Activated CD4-positive, alpha-beta T cell treated with anti-CD3 and anti-CD28 coated beads, Interleukin-2, amount 10 ng/mL, durations not matched to agents 24 days and 14 days (primary cell): Measurements from ENCODE around the gene PDF. TPM values are rescaled to one million over a fixed set of nuclear protein-coding genes. Genes with fewer than 3 reads are reported as not detected.
A peak's percentile ranks its signal among the peaks of the same experiment; 100 is the strongest.

ENCODE experiments used
- DNase-seq: peaks from one replicate; pipeline ENCODE4 v3.0.0; 2022
- H3K27ac Mint-ChIP-seq: one replicate; pipeline ENCODE4 v1.8.0; 2022; ENCODE audit warnings: mild to moderate bottlenecking, mixed read lengths
- H3K27me3 Mint-ChIP-seq: one replicate; pipeline ENCODE4 v1.8.0; 2022; ENCODE audit warnings: mixed read lengths
- H3K36me3 Mint-ChIP-seq: one replicate; pipeline ENCODE4 v1.8.0; 2022; ENCODE audit warnings: low read depth, mild to moderate bottlenecking, mixed read lengths
- H3K4me1 Mint-ChIP-seq: one replicate; pipeline ENCODE4 v1.8.0; 2021; ENCODE audit warnings: mixed read lengths
- H3K4me3 Mint-ChIP-seq: one replicate; pipeline ENCODE4 v1.8.0; 2022; ENCODE audit warnings: mild to moderate bottlenecking, moderate library complexity, mixed read lengths
- H3K9me3 Mint-ChIP-seq: one replicate; pipeline ENCODE4 v1.8.0; 2021; ENCODE audit warnings: mixed read lengths
- intact Hi-C: fragments of 100-400 bp; cut with micrococcal nuclease; formaldehyde crosslinking; loops from one replicate; pipeline ENCODE4 v1.15.1; 2023
- total RNA-seq: library from RNA; stranded (reverse); gene quantifications from 2 replicates; pipeline ENCODE4 v1.2.3, GENCODE V29; 2022

Gene PDF
- total RNA-seq, 1 donor from 2014 or later: 21.9 TPM

- intact Hi-C loops: no loop called here
- Mint-ChIP-seq H3K9me3 (no peaks in the 10 kb centered on the region), H3K4me1 (peaks cover 2% of the 10 kb centered on the region), H3K27ac (no peak within 1 kb of the TSS), H3K27me3 (no peaks in the 10 kb centered on the region), H3K4me3 (no peak within 1 kb of the TSS), H3K36me3 (peaks cover 42% of the 10 kb centered on the region)
- DNase-seq: no peak
Observed at GRCh38 chr16:69351309-69352027, 21.1 kb upstream of the PDF start, which contains the start of gene TMED6. TMED6 (minus strand) TSS chr16:69351786; CDS start chr16:69351753, 33 bp downstream.

DNA sequence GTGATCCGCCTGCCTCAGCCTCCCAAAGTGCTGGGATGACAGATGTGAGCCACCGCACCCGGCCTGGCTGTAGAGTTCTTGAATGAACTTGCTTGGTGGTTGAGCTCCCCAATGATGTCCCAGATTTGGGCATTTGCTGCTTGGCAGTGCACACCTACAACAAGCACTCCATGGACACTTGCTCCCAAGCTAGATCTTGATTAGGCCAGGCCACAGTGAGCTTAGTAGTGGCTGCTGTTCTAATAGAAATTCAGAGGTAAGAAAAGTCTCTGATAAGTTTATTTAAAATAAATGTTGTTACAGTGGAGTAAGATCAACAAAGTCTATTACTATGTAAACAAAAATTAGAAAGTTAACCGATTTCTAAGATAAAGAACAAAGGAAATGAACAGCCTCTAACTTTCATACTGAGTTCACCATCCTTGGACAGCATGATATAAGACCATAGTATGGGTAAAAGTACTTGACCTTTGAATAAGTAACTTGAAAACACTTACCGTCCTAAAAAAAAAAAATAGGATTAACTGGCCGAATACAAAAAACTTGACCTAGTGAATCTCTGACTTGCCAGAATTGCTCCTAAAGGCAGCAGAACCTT lies 20.2 kb upstream of the PDF start:
- no peak for DNase-seq
- no peak overlapping the region for H3K4me3 Mint-ChIP-seq
- H3K27ac Mint-ChIP-seq: no peak overlapping the region
- H3K4me1 Mint-ChIP-seq: peaks cover 2% of the 10 kb centered on the region
- H3K36me3 Mint-ChIP-seq: peaks cover 38% of the 10 kb centered on the region
- intact Hi-C loops: no loop called here
- H3K27me3 Mint-ChIP-seq: no peaks in the 10 kb centered on the region
- no peaks in the 10 kb centered on the region for H3K9me3 Mint-ChIP-seq

GRCh38 chr16:69349536-69349935 lies 19.1 kb upstream of the PDF start:
- Mint-ChIP-seq H3K9me3 (no peaks in the 10 kb centered on the region), H3K27ac (no peak overlapping the region), H3K27me3 (no peaks in the 10 kb centered on the region), H3K4me3 (no peak overlapping the region), H3K36me3 (peaks cover 38% of the 10 kb centered on the region), H3K4me1 (no peaks in the 10 kb centered on the region)
- intact Hi-C loops: no loop called here
- DNase-seq: no peak

- DNase-seq: no peak
- H3K27me3 Mint-ChIP-seq: no peaks in the 10 kb centered on the region
- H3K4me3 Mint-ChIP-seq: no peak overlapping the region
- H3K27ac Mint-ChIP-seq: no peak overlapping the region
- intact Hi-C loops: no loop called here
- H3K36me3 Mint-ChIP-seq: peaks cover 46% of the 10 kb centered on the region
- H3K4me1 Mint-ChIP-seq: no peaks in the 10 kb centered on the region
- no peaks in the 10 kb centered on the region for H3K9me3 Mint-ChIP-seq
Observed at GRCh38 chr16:69348222-69348621, 17.8 kb upstream of the PDF start.

DNA sequence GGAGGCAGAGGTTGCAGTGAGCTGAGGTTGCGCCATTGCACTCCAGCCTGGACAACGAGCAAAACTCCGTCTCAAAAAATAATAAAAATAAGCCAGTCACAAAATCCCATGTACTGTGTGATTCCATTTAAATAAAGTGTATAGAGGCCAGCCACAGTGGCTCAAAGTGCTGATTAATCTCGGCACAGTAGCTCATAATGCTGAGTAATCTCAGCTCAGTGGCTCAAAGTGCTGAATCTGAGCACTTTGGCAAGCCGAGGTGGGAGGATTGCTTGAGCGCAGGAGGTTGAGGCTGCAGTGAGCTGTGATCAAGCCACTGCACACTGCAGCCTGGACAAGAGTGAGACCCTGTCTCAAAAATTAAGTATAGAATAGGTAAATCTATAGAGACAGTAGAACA lies 16.3 kb upstream of the PDF start:
- no peak for DNase-seq
- Mint-ChIP-seq H3K27ac (peak overlapping the region; percentile 20), H3K4me1 (peaks cover 5% of the 10 kb centered on the region), H3K9me3 (no peaks in the 10 kb centered on the region), H3K4me3 (no peak overlapping the region), H3K27me3 (no peaks in the 10 kb centered on the region), H3K36me3 (peaks cover 51% of the 10 kb centered on the region)
- intact Hi-C loops: no loop called here

GRCh38 chr16:69345923-69346322 lies 15.5 kb upstream of the PDF start:
- Mint-ChIP-seq H3K4me1 (peaks cover 12% of the 10 kb centered on the region), H3K9me3 (no peaks in the 10 kb centered on the region), H3K27me3 (no peaks in the 10 kb centered on the region), H3K27ac (no peak overlapping the region), H3K36me3 (peaks cover 55% of the 10 kb centered on the region), H3K4me3 (no peak overlapping the region)
- intact Hi-C loops: no loop called here
- no peak for DNase-seq

DNA sequence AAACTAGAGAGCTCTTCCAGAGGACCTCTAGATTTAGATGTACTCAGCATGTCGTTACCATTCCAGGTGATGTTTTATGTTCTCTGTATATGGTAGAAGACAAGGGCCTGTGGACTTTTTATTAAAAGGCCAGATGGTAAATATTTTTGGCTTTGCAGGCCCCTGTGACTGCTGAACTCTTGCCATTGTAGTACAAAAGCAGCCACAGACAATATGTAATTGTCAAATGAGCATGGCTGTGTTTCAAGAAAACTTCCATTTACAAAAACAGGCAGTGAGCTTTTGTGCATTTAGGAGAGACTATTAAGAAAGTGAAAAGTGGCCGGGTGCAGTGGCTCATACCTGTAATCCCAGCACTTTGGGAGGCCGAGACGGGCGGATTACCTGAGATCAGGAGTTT lies 13.8 kb upstream of the PDF start:
- peaks cover 23% of the 10 kb centered on the region for H3K4me1 Mint-ChIP-seq
- no peaks in the 10 kb centered on the region for H3K9me3 Mint-ChIP-seq
- H3K4me3 Mint-ChIP-seq: no peak overlapping the region
- no peak overlapping the region for H3K27ac Mint-ChIP-seq
- no peaks in the 10 kb centered on the region for H3K27me3 Mint-ChIP-seq
- DNase-seq: no peak
- intact Hi-C loops: no loop called here
- peaks cover 66% of the 10 kb centered on the region for H3K36me3 Mint-ChIP-seq

DNA sequence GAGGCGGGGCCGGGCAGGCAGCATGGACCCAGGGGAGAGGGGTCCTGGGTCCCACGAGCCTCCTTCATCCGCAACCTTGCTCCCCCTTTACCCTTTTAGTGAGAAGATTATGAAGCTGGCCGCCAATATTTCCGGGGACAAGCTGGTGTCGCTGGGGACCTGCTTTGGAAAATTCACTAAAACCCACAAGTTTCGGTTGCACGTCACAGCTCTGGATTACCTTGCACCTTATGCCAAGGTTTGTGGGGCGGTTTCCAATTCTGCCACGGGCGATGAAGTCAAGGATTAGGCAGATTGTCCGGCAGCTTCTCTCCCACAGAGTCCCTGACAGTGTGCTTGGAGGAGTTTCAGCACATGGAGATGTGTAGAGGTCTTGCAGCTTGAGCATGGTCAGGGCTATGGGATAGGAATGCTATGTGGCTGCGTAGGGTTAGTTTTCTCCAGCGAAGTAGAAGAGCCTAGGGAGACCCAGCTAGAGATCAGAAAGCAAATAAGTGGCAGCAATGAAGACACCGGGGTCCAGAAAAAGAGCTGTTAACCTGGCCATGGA lies 9.8 kb upstream of the PDF start:
- no peaks in the 10 kb centered on the region for H3K27me3 Mint-ChIP-seq
- no peak for DNase-seq
- peaks cover 40% of the 10 kb centered on the region for H3K4me1 Mint-ChIP-seq
- peak overlapping the region; percentile 98 for H3K4me3 Mint-ChIP-seq
- no peaks in the 10 kb centered on the region for H3K9me3 Mint-ChIP-seq
- intact Hi-C loops: no loop called here
- H3K27ac Mint-ChIP-seq: peak overlapping the region; percentile 99
- H3K36me3 Mint-ChIP-seq: peaks cover 68% of the 10 kb centered on the region

- H3K4me3 Mint-ChIP-seq: peak within 1 kb of the TSS; percentile 98
- H3K9me3 Mint-ChIP-seq: no peaks in the 10 kb centered on the region
- peak; percentile 98 for DNase-seq
- H3K36me3 Mint-ChIP-seq: peaks cover 71% of the 10 kb centered on the region
- intact Hi-C loops: loop anchor here (1.0 to 10.0 kb wide), 6 partner anchors 9 to 1675 kb away; partner anchors contain the start of genes ACD, C16orf86, CYB5B and ENKD1
- no peaks in the 10 kb centered on the region for H3K27me3 Mint-ChIP-seq
- H3K4me1 Mint-ChIP-seq: peaks cover 40% of the 10 kb centered on the region
- peak within 1 kb of the TSS; percentile 99 for H3K27ac Mint-ChIP-seq
Observed at GRCh38 chr16:69339289-69340094, 9.1 kb upstream of the PDF start, which contains the start of the genes COG8 and NIP7. COG8 (minus strand) TSS chr16:69339564; CDS start chr16:69339552, 12 bp downstream. NIP7 (plus strand) TSS chr16:69339772; CDS start chr16:69339830, 58 bp downstream.

DNA sequence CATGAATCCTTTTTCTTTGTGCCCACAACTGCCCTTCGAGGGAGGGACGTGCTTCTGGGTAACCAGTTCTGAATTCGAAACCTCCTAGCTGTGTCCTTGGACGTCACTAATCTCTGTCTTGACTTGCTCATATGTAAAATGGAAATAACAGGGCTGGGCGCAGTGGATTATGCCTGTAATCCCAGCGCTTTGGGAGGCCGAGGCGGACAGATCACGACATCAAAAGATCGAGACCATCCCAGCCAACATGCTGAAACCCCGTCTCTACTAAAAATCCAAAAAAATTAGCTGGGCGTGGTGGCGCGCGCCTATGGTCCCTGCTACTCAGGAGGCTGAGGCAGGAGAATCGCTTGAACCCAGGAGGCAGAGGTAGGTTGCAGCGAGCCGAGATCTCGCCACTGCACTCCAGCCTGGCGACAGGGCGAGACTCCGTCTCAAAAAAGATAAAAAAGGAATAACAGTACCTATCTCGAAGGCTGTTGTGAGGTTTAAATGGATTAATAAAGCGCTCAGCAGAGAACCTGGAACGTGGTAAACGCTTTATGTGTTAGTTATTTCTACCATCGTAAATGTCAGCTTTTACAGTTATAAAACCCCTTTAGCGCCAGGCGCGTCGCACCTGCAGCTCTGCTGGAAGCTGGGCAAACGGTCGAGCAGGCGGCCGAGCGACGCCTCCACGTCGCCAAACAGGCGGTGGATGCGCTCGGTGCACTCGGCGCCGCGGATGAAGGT lies 8.3 kb upstream of the PDF start:
- Mint-ChIP-seq H3K36me3 (peaks cover 73% of the 10 kb centered on the region), H3K4me1 (peaks cover 43% of the 10 kb centered on the region), H3K4me3 (peak overlapping the region; percentile 98), H3K27me3 (no peaks in the 10 kb centered on the region), H3K27ac (peak overlapping the region; percentile 87), H3K9me3 (no peaks in the 10 kb centered on the region)
- DNase-seq: no peak
- intact Hi-C loops: loop anchor here (1.0 to 10.0 kb wide), 6 partner anchors 8 to 1674 kb away; partner anchors contain the start of genes ACD, C16orf86, CYB5B and ENKD1

- peaks cover 56% of the 10 kb centered on the region for H3K36me3 Mint-ChIP-seq
- H3K4me3 Mint-ChIP-seq: no peak overlapping the region
Observed at GRCh38 chr16:69334696-69335095, 4.3 kb upstream of the PDF start.

DNA sequence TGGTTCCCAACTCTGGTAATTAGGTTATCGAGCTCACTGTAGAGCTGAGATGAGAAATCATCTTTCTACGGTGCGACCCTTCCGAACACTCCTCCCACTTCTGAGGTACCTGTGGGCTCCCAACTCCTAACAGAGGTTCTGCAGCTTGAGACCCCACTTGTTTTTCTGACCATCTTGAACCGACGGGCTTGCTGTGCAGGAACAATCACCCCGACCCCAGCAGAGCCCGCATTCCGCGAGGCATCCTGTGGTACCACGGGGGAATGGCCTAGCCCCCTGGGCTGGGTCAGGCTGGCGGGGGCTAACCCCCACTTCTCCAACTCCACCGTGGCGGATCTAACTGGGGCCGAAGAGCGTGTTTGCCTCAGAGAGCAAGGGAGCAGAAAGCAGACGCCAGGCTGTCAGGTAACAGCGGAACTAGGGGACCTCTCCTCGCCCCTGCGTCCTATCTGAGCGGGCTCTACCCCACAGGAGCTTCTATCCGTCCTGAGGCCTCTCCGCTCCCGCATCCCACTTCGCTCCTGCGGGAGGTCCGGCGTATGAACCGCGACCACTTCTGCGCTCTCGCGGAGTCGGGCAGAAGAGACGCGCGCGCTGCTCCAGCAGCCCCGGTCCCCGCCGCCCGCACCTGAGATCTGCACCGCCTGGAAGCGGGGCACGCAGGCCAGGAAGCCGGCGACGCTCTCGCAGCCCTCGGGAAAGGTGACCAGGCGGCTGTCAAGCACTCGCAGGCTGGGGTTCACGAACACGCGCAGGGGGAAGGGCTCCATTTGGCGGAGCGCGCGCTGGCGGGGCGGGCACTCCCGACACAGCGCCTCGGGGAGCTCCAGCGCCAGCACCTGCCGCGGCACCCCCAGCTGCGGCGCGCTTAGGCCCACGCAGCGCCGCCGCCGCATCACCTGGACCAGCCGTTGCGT lies 761 bp downstream of the PDF start:
- H3K27me3 Mint-ChIP-seq: no peaks in the 10 kb centered on the region
- peak overlapping the region; percentile 90 for H3K4me3 Mint-ChIP-seq
- intact Hi-C loops: loop anchor here (1.0 to 10.0 kb wide), 5 partner anchors 10 to 1665 kb away; partner anchors contain the start of genes ACD, C16orf86, CHTF8 and COG8
- peaks cover 34% of the 10 kb centered on the region for H3K4me1 Mint-ChIP-seq
- no peaks in the 10 kb centered on the region for H3K9me3 Mint-ChIP-seq
- DNase-seq: no peak
- peaks cover 57% of the 10 kb centered on the region for H3K36me3 Mint-ChIP-seq
- H3K27ac Mint-ChIP-seq: peak overlapping the region; percentile 58

More at GRCh38 chr16:69334696-69335095, 4.3 kb upstream of the PDF start:
- Mint-ChIP-seq H3K27ac (no peak overlapping the region), H3K4me1 (peaks cover 26% of the 10 kb centered on the region), H3K27me3 (no peaks in the 10 kb centered on the region), H3K9me3 (no peaks in the 10 kb centered on the region)
- intact Hi-C loops: loop anchor here (10.0 kb wide), 2 partner anchors 230 to 1670 kb away; partner anchors contain the start of genes ACD, C16orf86, ENKD1 and NFAT5
- no peak for DNase-seq
